Midbrain (tissue), 1 donor: ENCODE results near the gene DNAH10.
"Not testable (repeated sequence)": the region's sequence is repeated elsewhere in the genome, so short reads cannot be mapped to it uniquely, and the experiment has no call there.

Source experiments
- DNase-seq: peaks from one replicate; lab custom pipeline; 2025; lab: John Stamatoyannopoulos, UW

Gene DNAH10

GRCh38 chr12:123748661-123749060 is 13.4 kb upstream of the DNAH10 start:
- DNase-seq = no peak

DNA sequence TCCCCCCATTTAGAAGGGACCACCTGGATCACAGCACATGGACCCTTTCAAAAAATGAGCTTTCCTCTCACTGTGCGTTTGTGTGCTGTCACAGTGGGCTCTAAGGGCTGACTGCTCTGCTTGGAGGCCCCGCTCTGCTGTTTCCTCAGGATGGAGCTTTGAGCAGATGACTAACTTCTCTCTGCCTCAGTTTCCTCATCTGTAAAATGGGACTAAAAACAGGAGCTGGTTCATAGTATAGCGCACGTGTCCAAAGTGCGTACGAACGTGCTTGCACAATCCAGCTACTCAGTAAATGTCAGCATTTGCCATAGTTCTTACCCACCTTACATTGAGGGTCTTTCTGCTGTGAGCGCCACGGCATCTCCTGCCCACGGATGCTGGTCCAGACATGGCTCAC is 12.7 kb upstream of the DNAH10 start:
- DNase-seq = no peak

GRCh38 chr12:123750159-123750656 is 11.9 kb upstream of the DNAH10 start:
- DNase-seq = no peak

DNA sequence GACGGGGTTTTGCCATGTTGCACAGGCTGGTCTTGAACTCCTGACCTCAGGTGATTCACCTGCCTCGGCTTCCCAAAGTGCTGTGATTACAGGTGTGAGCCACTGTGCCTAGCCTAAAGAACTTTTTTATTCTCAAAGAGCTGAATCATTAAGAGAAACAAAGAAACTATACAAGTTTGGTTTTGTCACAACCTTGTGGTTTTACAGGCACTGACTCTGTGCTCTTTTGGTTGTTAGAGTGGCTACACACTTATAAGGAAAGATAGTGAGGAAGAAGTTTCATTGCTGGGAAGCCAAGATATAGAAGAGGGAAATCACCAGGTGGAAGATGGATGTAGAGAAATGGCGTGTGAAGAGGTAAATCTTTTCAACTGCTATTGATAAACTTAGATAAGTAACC is 10.1 kb upstream of the DNAH10 start:
- DNase-seq = no peak

- no peak for DNase-seq
These were observed 7.9 kb upstream of the DNAH10 start for GRCh38 chr12:123754041-123754772.

DNA sequence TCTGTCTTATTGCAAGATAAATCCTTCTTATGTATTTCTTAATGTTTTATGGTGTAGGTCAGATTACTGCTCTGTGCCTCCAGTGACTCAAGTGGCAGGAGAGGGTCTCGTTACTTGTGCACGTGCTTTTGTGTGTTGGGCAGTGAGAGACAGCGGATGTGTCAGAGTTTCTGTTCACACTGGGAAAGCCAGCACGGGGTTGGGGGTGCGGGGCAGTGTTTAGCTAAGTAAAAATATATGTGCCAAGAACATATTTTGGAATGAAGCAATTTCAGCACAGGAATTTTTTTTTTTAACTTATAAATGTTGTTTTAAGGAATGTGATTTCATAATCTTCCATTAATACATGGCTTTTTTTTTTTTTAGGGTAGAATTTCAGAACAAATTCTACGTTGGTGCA is 4.5 kb upstream of the DNAH10 start:
- DNase-seq = no peak

- no peak for DNase-seq
These were observed 1.7 kb upstream of the DNAH10 start for GRCh38 chr12:123760267-123760938.

DNA sequence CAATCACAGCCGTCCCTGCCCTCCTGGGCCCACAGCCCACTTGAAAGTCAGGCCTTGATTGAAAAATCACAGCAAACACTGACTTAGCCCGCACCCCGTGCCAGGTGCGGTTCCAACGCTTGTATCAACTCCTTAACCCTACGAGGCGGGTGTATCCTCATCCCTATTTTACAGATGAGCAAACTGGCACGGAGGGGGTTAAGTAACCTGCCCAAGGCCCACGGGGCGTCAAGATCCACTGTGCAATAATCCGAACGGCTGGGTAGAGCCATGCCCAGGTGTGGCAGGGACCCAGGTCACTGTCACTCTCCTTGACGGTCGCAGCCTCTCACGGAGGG is 583 bp downstream of the DNAH10 start:
- no peak for DNase-seq

DNA sequence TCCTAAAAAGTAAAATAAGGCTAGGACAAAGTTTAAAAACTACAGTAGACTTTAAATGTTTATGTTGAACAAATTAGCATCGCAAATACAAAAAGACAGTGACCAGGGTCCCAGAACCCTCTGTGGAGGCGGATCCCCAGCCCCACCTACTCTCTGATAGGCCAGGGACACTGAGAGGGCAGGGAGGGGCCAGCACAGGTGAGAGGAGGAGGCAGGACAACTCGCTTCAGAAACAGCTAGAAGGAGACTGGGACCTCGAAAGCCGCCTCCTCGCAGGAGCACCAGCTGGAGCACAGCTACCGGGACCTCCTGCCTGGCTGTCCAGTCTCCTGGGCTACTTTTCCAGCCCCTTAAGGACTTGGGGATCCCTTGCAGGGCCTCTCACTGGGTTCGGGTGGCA is 992 bp downstream of the DNAH10 start:
- no peak for DNase-seq

- no peak for DNase-seq
These were observed 2.0 kb downstream of the DNAH10 start for GRCh38 chr12:123764109-123764508.

- DNase-seq = no peak
These were observed 3.5 kb downstream of the DNAH10 start for GRCh38 chr12:123765504-123766035.

DNA sequence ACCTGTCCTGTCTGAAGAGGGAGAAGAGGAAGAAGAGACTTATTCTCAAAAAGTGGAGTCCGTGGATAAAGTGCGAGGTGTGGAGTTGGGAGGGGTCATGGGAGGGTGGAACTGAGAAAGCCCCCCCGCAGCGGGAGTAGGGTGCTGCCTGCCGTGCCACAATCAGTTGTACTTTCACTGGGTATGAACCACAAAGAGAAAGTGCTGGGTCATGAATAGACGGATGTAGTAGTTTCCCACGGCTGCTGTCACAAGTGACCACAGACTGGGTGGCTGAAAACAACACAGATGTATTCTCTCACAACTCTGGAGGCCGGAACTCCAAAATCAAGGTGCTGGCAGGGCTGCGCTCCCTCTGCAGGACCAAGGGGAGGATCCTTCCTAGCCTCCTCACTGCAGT is 5.5 kb downstream of the DNAH10 start:
- DNase-seq = no peak

GRCh38 chr12:123771261-123771660 is 9.2 kb downstream of the DNAH10 start:
- DNase-seq = no peak

DNA sequence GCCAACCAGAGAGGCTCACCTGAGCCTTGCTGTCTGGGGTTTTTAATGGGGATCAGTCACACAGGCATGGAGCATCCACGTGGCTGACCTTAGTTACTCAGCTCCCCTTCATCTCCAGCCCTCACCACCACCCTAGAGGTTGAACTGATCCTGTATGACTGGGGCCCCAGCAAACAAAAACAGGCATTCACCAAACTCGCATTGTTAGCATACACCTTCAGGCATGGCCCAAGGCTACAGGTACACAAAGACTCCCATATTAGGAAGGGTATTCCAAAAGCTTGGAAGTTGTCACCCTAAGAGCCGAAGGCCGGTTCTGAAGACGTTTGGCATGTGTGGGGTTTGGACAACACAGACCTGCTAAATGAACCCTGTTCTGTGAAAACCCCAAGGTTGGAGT is 10.0 kb downstream of the DNAH10 start:
- no peak for DNase-seq

DNA sequence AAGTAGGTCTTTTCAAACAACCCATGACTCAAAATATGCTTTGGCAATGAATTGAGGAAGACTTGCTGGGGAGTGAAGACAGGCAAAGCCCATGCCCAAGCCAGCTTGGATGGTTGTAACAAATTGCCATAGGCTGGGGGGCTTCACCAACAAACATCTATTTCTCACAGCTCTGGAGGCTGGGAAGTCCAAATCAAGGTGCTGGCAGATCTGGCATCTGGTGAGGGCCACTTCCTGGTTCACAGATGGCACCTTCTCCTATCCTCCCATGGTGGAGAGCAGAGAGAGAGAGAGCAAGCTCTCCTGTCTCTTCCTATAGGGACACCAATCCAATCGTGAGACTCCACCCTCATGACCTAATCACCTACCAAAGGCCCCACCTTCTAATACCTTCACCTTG is 11.3 kb downstream of the DNAH10 start:
- no peak for DNase-seq

GRCh38 chr12:123779551-123779950 is 17.4 kb downstream of the DNAH10 start:
- DNase-seq = no peak

DNA sequence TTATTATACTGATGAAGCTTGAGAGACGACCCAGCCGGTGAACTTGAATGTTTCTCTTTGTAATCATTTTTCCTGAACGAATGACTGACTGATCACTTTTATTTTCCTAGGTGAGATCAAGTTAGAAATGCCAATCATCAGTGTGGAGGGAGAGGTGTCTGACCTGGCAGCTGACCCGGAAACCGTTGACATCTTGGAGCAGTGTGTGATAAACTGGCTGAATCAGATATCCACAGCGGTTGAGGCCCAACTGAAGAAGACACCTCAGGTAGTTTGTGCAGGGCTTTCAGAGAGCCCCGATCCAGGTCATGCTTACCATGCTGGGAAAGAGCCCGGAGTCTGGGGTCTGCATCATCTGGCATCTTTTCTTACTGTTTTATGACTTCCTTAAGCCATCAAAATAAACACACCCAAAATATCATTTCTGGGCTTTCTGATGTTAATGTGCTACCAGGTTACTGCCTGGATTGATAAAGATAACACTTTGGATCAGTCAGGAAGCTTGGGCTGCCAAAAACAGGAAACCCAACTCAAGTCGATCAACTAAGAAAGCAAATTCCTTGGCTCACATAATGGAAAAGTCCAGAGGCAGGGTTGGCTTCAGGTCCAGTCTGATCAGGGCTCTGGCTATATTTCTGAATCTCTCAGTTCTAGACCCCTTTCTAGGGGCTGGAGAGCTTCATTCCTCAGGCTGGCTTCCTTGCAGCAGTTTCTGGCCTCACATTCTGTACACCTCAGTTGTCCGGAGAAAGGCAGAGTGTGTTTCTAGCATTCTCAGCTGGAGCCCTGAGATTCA is 21.1 kb downstream of the DNAH10 start:
- no peak for DNase-seq

DNA sequence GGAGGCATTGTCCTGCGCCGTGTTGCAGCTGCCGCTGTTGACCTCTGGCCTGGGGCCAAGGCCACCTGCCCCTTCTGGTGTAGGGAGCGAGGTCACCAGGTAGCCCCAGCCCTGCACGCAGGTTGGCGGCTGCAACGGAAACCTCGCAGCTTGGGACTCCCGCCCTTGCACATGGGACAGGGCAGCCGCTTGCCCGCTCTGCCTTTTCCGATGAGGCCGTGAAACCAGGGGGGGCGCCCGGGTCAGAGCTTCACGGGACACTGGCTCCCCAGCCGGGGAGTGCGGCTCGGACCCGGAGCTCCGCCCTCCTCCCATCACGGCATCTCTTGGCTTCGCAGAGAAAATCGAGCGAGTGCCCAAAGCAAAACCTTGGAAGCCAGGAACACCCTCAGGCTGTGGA is 25.4 kb downstream of the DNAH10 start:
- DNase-seq = no peak

DNA sequence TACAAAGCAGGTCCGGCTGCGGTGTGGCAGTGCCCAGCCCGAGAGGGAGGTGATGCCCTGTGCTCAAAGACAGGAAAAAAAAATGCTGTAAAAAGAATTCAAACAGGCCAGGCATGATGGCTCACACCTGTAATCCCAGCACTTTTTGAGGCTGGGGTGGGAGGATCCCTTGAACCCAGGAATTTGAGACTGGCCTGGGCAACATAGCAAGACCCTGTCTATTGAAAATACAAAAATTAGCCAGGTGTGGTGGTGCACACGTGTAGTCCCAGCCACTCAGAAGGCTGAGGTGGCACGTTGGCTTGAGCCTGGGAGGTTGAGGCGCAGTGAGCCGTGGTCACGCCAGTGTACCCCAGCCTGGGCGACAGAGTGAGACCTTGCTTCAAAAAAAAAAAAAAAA is 26.4 kb downstream of the DNAH10 start:
- DNase-seq = no peak

GRCh38 chr12:123789422-123789821 is 27.3 kb downstream of the DNAH10 start:
- not testable (repeated sequence) for DNase-seq

GRCh38 chr12:123790905-123791467 is 28.9 kb downstream of the DNAH10 start:
- no peak for DNase-seq

- DNase-seq = no peak
These were observed 31.9 kb downstream of the DNAH10 start for GRCh38 chr12:123794027-123794426.
